Suprapubic skin (tissue), 4 donors: ENCODE data around the gene RRP1B. TPM values are rescaled to one million over a fixed set of nuclear protein-coding genes. Genes with fewer than 3 reads are reported as not detected.

ENCODE experiments used
- DNase-seq, 2 donors: peaks; one replicate each; pipeline ENCODE4 v3.0.0-alpha.2; 2019; ENCODE audit warnings: low spot score in 2 of 2
- H3K27ac ChIP-seq: fragments of 200-600 bp; sonication (generic); one replicate; pipeline ENCODE4 v1.5.1; 2019
- H3K27me3 ChIP-seq: fragments of 200-600 bp; sonication (generic); one replicate; pipeline ENCODE4 v1.5.1; 2019
- H3K36me3 ChIP-seq: fragments of 200-600 bp; sonication (generic); one replicate; pipeline ENCODE4 v1.5.1; 2019
- H3K4me1 ChIP-seq: fragments of 200-600 bp; sonication (generic); one replicate; pipeline ENCODE4 v1.5.1; 2019
- H3K4me3 ChIP-seq: fragments of 200-600 bp; sonication (generic); one replicate; pipeline ENCODE4 v1.5.1; 2019; ENCODE audit warnings: mild to moderate bottlenecking
- H3K9me3 ChIP-seq: fragments of 200-600 bp; sonication (generic); one replicate; pipeline ENCODE4 v1.5.1; 2019
- CTCF ChIP-seq, 2 donors: fragments of 200-600 bp in 1 of 2; fragments of 450-650 bp in 1 of 2; sonication (generic) in 1 of 2; IDR thresholded peaks; one replicate each; pipeline ENCODE4 v1.5.1; 2016 to 2019; ENCODE audit warnings: antibody characterized with exemption in 2 of 2, mild to moderate bottlenecking in 1 of 2, moderate library complexity in 1 of 2
- EP300 ChIP-seq: sonication (generic); formaldehyde crosslinking; IDR thresholded peaks from one replicate; pipeline ENCODE4 v1.6.1; 2017; ENCODE audit warnings: antibody characterized with exemption
- POLR2A ChIP-seq, 2 donors: fragments of 450-650 bp; IDR thresholded peaks; one replicate each; pipeline ENCODE4 v1.6.1; 2017; ENCODE audit warnings: antibody characterized with exemption in 2 of 2, mild to moderate bottlenecking in 2 of 2, moderate library complexity in 2 of 2
- POLR2AphosphoS5 ChIP-seq, 3 donors: sonication (generic); formaldehyde crosslinking; IDR thresholded peaks; one replicate each; pipeline ENCODE4 v1.6.1; 2017; ENCODE audit warnings: antibody characterized with exemption in 3 of 3
- WGBS: methylation state at CpG from one replicate; pipeline ENCODE4 v1.1.5; 2018; 5-methylcytosine and 5-hydroxymethylcytosine counted together
- total RNA-seq, 4 donors: library from RNA; depleted of rRNA; stranded (reverse); fragments of >200 nt; gene quantifications; one replicate each; pipeline ENCODE4 v1.1.0, GENCODE V29; 2016

Gene RRP1B
- total RNA-seq, 4 donors from 2014 or later: 19.1 to 25.1 (median 23.3) TPM

- DNase-seq: no peak
- TF ChIP-seq CTCF (IDR thresholded peaks at IDR 0.05): no peak
- TF ChIP-seq POLR2A (IDR thresholded peaks at IDR 0.05): no peak
- TF ChIP-seq EP300: no peak
- TF ChIP-seq POLR2AphosphoS5 (IDR thresholded peaks at IDR 0.05): no peak
- Histone ChIP-seq H3K4me1 (peaks cover 5% of the 10 kb centered on the region), H3K9me3 (no peaks in the 10 kb centered on the region), H3K4me3 (no peak overlapping the region), H3K27me3 (no peaks in the 10 kb centered on the region), H3K36me3 (no peaks in the 10 kb centered on the region), H3K27ac (no peak overlapping the region)
- WGBS: 93% methylated on average over 7 of the region's 7 CpGs
Measured at GRCh38 chr21:43635436-43635835, 23.9 kb upstream of the RRP1B start.

GRCh38 chr21:43637530-43638158 is 21.7 kb upstream of the RRP1B start:
- Histone ChIP-seq H3K4me1 (peaks cover 5% of the 10 kb centered on the region), H3K4me3 (no peak overlapping the region), H3K27me3 (no peaks in the 10 kb centered on the region), H3K27ac (no peak overlapping the region), H3K36me3 (no peaks in the 10 kb centered on the region), H3K9me3 (no peaks in the 10 kb centered on the region)
- no peak for DNase-seq
- 87% methylated on average over 3 of the region's 3 CpGs for WGBS
- TF ChIP-seq EP300 (no peak), POLR2A (IDR thresholded peaks at IDR 0.05) (no peak), POLR2AphosphoS5 (IDR thresholded peaks at IDR 0.05) (no peak), CTCF (IDR thresholded peaks at IDR 0.05) (no peak)

- Histone ChIP-seq H3K27me3 (no peaks in the 10 kb centered on the region), H3K9me3 (no peaks in the 10 kb centered on the region), H3K4me3 (no peak overlapping the region), H3K27ac (no peak overlapping the region), H3K36me3 (no peaks in the 10 kb centered on the region), H3K4me1 (peaks cover 7% of the 10 kb centered on the region)
- WGBS: 61% methylated on average over 7 of the region's 7 CpGs
- TF ChIP-seq POLR2A (IDR thresholded peaks at IDR 0.05) (no peak), EP300 (no peak), POLR2AphosphoS5 (IDR thresholded peaks at IDR 0.05) (no peak), CTCF (IDR thresholded peaks at IDR 0.05) (no peak)
- DNase-seq: no peak
Measured at GRCh38 chr21:43639470-43640353, 19.6 kb upstream of the RRP1B start.

GRCh38 chr21:43640400-43640799 is 19.0 kb upstream of the RRP1B start:
- DNase-seq: no peak
- H3K4me1 ChIP-seq: peaks cover 14% of the 10 kb centered on the region
- H3K4me3 ChIP-seq: no peak overlapping the region
- no peaks in the 10 kb centered on the region for H3K27me3 ChIP-seq
- no peaks in the 10 kb centered on the region for H3K36me3 ChIP-seq
- TF ChIP-seq POLR2AphosphoS5 (IDR thresholded peaks at IDR 0.05) (no peak), EP300 (no peak), POLR2A (IDR thresholded peaks at IDR 0.05) (no peak), CTCF (IDR thresholded peaks at IDR 0.05) (no peak)
- H3K27ac ChIP-seq: no peak overlapping the region
- 60% methylated on average over 3 of the region's 3 CpGs for whole genome bisulfite sequencing
- H3K9me3 ChIP-seq: no peaks in the 10 kb centered on the region

GRCh38 chr21:43643193-43643592 is 16.2 kb upstream of the RRP1B start:
- Histone ChIP-seq H3K4me1 (peaks cover 27% of the 10 kb centered on the region), H3K27me3 (no peaks in the 10 kb centered on the region), H3K4me3 (no peak overlapping the region), H3K9me3 (no peaks in the 10 kb centered on the region), H3K27ac (no peak overlapping the region), H3K36me3 (no peaks in the 10 kb centered on the region)
- DNase-seq: no peak
- WGBS: 94% methylated on average over 4 of the region's 4 CpGs
- no peak for TF ChIP-seq POLR2AphosphoS5 (IDR thresholded peaks at IDR 0.05)
- TF ChIP-seq EP300: no peak
- no peak for TF ChIP-seq POLR2A (IDR thresholded peaks at IDR 0.05)
- no peak for TF ChIP-seq CTCF (IDR thresholded peaks at IDR 0.05)
